WTC11 (cell line): Measurements from ENCODE around the gene HLA-DMA. TPM values are rescaled to one million over a fixed set of nuclear protein-coding genes. Genes with fewer than 3 reads are reported as not detected.

ENCODE experiments used
- ATAC-seq: fragments of 200-7000 bp; cut with Tn5 transposase; 2 replicates; pipeline ENCODE4 v1.10.0; 2021; ENCODE audit warnings: mild to moderate bottlenecking, moderate library complexity
- CTCF ChIA-PET: fragments of 300-600 bp; sonication (Branson Sonifier 250); formaldehyde crosslinking; loops from one replicate; lab custom pipeline; 2021; ENCODE audit warnings: antibody characterized with exemption; lab: Charles Lee
- POLR2A ChIA-PET: fragments of 350-600 bp; sonication (Branson Sonifier 250); formaldehyde crosslinking; loops from one replicate; lab custom pipeline; 2021; ENCODE audit warnings: antibody characterized with exemption; lab: Charles Lee
- DNase-seq: peaks from one replicate; pipeline ENCODE4 v3.0.0; 2021; ENCODE audit warnings: low spot score
- H3K27ac Mint-ChIP-seq: 2 replicates; pipeline ENCODE4 v1.8.0; 2021; ENCODE audit warnings: mixed read lengths
- H3K27me3 Mint-ChIP-seq: 2 replicates; pipeline ENCODE4 v1.8.0; 2021; ENCODE audit warnings: low read depth, mild to moderate bottlenecking, moderate library complexity, mixed read lengths
- H3K36me3 Mint-ChIP-seq: 2 replicates; pipeline ENCODE4 v1.8.0; 2021; ENCODE audit warnings: mixed read lengths
- H3K4me1 Mint-ChIP-seq: 2 replicates; pipeline ENCODE4 v1.8.0; 2022; ENCODE audit warnings: mixed read lengths
- H3K4me3 Mint-ChIP-seq: 2 replicates; pipeline ENCODE4 v1.8.0; 2021; ENCODE audit warnings: mild to moderate bottlenecking, moderate library complexity, mixed read lengths
- H3K9me3 Mint-ChIP-seq: 2 replicates; pipeline ENCODE4 v1.8.0; 2021; ENCODE audit warnings: mixed read lengths
- ATF2 ChIP-seq: sonication (generic); formaldehyde crosslinking; IDR thresholded peaks from 2 replicates; pipeline ENCODE4 v1.8.1; 2022; ENCODE audit warnings: low read depth, missing genetic modification reagents, borderline replicate concordance
- ATF3 ChIP-seq: sonication (generic); formaldehyde crosslinking; conservative IDR thresholded peaks from 2 replicates; pipeline ENCODE4 v1.8.1; 2022; ENCODE audit warnings: mild to moderate bottlenecking, missing genetic modification reagents
- CREB1 ChIP-seq: sonication (generic); formaldehyde crosslinking; IDR thresholded peaks from 2 replicates; pipeline ENCODE4 v1.8.0; 2023; ENCODE audit warnings: mild to moderate bottlenecking, missing genetic modification reagents
- E2F4 ChIP-seq: sonication (generic); formaldehyde crosslinking; IDR thresholded peaks from 2 replicates; pipeline ENCODE4 v1.8.1; 2022; ENCODE audit warnings: low read depth, mild to moderate bottlenecking, moderate library complexity, missing genetic modification reagents, borderline replicate concordance
- ELF4 ChIP-seq: sonication (generic); formaldehyde crosslinking; IDR thresholded peaks from 2 replicates; pipeline ENCODE4 v1.8.1; 2022; ENCODE audit warnings: low read depth, mild to moderate bottlenecking, moderate library complexity, missing genetic modification reagents
- ETV6 ChIP-seq: sonication (generic); formaldehyde crosslinking; IDR thresholded peaks from 2 replicates; pipeline ENCODE4 v1.8.1; 2022; ENCODE audit warnings: mild to moderate bottlenecking, missing genetic modification reagents
- FOXJ3 ChIP-seq: sonication (generic); formaldehyde crosslinking; IDR thresholded peaks from 2 replicates; pipeline ENCODE4 v1.9.0; 2021; ENCODE audit warnings: missing genetic modification reagents, mild to moderate bottlenecking, borderline replicate concordance
- GABPB1 ChIP-seq: sonication (generic); formaldehyde crosslinking; IDR thresholded peaks from 2 replicates; pipeline ENCODE4 v1.8.1; 2023; ENCODE audit warnings: mild to moderate bottlenecking, missing genetic modification reagents
- GRHL2 ChIP-seq: fragments of 250-450 bp; sonication (Bioruptor Pico); IDR thresholded peaks from 2 replicates; pipeline ENCODE4 v1.8.0; 2022; ENCODE audit warnings: mild to moderate bottlenecking, moderate library complexity; ENCODE audit not compliant: insufficient replicate concordance, severe bottlenecking
- GTF2I ChIP-seq: fragments of 250-450 bp; sonication (Bioruptor Pico); conservative IDR thresholded peaks from 2 replicates; pipeline ENCODE4 v1.4.0; 2021; ENCODE audit warnings: mild to moderate bottlenecking
- MAX ChIP-seq: sonication (generic); formaldehyde crosslinking; IDR thresholded peaks from 2 replicates; pipeline ENCODE4 v1.8.0; 2022; ENCODE audit warnings: mild to moderate bottlenecking, missing genetic modification reagents
- MYBL2 ChIP-seq: sonication (generic); formaldehyde crosslinking; IDR thresholded peaks from 2 replicates; pipeline ENCODE4 v1.8.1; 2023; ENCODE audit warnings: mild to moderate bottlenecking, moderate library complexity, missing genetic modification reagents
- PRDM15 ChIP-seq: sonication (generic); formaldehyde crosslinking; IDR thresholded peaks from 2 replicates; pipeline ENCODE4 v1.8.0; 2022; ENCODE audit warnings: missing genetic modification reagents
- SP1 ChIP-seq: sonication (generic); formaldehyde crosslinking; conservative IDR thresholded peaks from 2 replicates; pipeline ENCODE4 v1.8.1; 2022; ENCODE audit warnings: missing genetic modification reagents
- STAT6 ChIP-seq: sonication (generic); formaldehyde crosslinking; conservative IDR thresholded peaks from 2 replicates; pipeline ENCODE4 v1.8.1; 2023; ENCODE audit warnings: mild to moderate bottlenecking, low read depth, missing genetic modification reagents, moderate library complexity
- USF2 ChIP-seq: sonication (generic); formaldehyde crosslinking; IDR thresholded peaks from 2 replicates; pipeline ENCODE4 v1.8.1; 2023; ENCODE audit warnings: mild to moderate bottlenecking, missing genetic modification reagents, moderate library complexity
- ZBTB43 ChIP-seq: sonication (generic); formaldehyde crosslinking; IDR thresholded peaks from 2 replicates; pipeline ENCODE4 v1.8.1; 2023; ENCODE audit warnings: mild to moderate bottlenecking, missing genetic modification reagents
- ZNF138 ChIP-seq: sonication (generic); formaldehyde crosslinking; conservative IDR thresholded peaks from 2 replicates; pipeline ENCODE4 v1.8.1; 2022; ENCODE audit warnings: mild to moderate bottlenecking, moderate library complexity, missing genetic modification reagents
- total RNA-seq: library from RNA; stranded (reverse); gene quantifications from 3 replicates; pipeline ENCODE4 v1.2.3, GENCODE V29; 2021

Gene HLA-DMA
- total RNA-seq, 1 experiment from 2014 or later, result 6.6 TPM

GRCh38 chr6:32975886-32976285, 23.0 kb upstream of the HLA-DMA start (continued):
- TF ChIP-seq USF2 (no peak), PRDM15 (no peak), E2F4 (CRISPR knock-in tag) (no peak), CREB1 (no peak), ZNF138 (no peak), GABPB1 (CRISPR knock-in tag) (no peak)
- TF ChIP-seq, all 79 proteins: peak for 0

- TF ChIP-seq ETV6 (CRISPR knock-in tag), result no peak
- no peak for TF ChIP-seq ZBTB43 (CRISPR knock-in tag)
- no peak for TF ChIP-seq ATF2 (CRISPR knock-in tag)
- no peak for TF ChIP-seq ELF4 (CRISPR knock-in tag)
- no peak for TF ChIP-seq GTF2I
- no peak for TF ChIP-seq MYBL2 (CRISPR knock-in tag)
- no peak for TF ChIP-seq FOXJ3 (CRISPR knock-in tag)
- TF ChIP-seq ATF3 (CRISPR knock-in tag), result no peak
- no peak for TF ChIP-seq GRHL2 (CRISPR knock-in tag)
- no peak for TF ChIP-seq MAX (CRISPR knock-in tag)
- no peak for TF ChIP-seq CREB1
- no peak for TF ChIP-seq USF2
- no peak for TF ChIP-seq SP1
- no peak for TF ChIP-seq ZNF138
- no peak for TF ChIP-seq STAT6 (CRISPR knock-in tag)
- no peaks in the 10 kb centered on the region for H3K9me3 Mint-ChIP-seq
- ATAC-seq (no peak), DNase-seq (no peak)
- H3K27me3 Mint-ChIP-seq, result peaks cover 4% of the 10 kb centered on the region; the same call in 1 of the 2 replicates
- H3K36me3 Mint-ChIP-seq, result peaks cover 92% of the 10 kb centered on the region
- ChIA-PET POLR2A (interaction anchor here (0.8 to 0.9 kb wide), 2 partner anchors 10 to 303 kb away, joined by 3 read pairs; partner anchors contain the start of gene B3GALT4), CTCF (interaction anchor here (0.6 to 11.8 kb wide), 4 partner anchors 10 to 136 kb away, joined by 3 to 121 read pairs (median 6); partner anchors contain the start of genes HLA-DMA and TAP2)
- H3K27ac Mint-ChIP-seq, result no peak overlapping the region
- H3K4me3 Mint-ChIP-seq, result peak overlapping the region; percentile 98
- peaks cover 43% of the 10 kb centered on the region for H3K4me1 Mint-ChIP-seq
Measured at GRCh38 chr6:32974541-32975308, 21.8 kb upstream of the HLA-DMA start.
